SK-N-SH treated with all-trans-retinoic acid at 6 μM for 48 hours (cell line): ENCODE data around the gene RRN3.

Experiments
- ARNTL ChIP-seq: fragments of 450-650 bp; formaldehyde crosslinking; IDR thresholded peaks from 2 replicates; pipeline ENCODE4 v1.5.0; 2020; ENCODE audit warnings: low read depth, mild to moderate bottlenecking, moderate library complexity, borderline replicate concordance
- BACH2 ChIP-seq: fragments of 250-450 bp; sonication (Bioruptor Pico); IDR thresholded peaks from 2 replicates; pipeline ENCODE4 v1.9.0; 2021; ENCODE audit warnings: mild to moderate bottlenecking, borderline replicate concordance
- ISL1 ChIP-seq: fragments of 250-450 bp; sonication (Bioruptor Pico); IDR thresholded peaks from 2 replicates; pipeline ENCODE4 v2.1.2; 2022; ENCODE audit warnings: mild to moderate bottlenecking, moderate library complexity
- TF ChIP-seq, protein P1 (sequence below): fragments of 250-450 bp; sonication (Bioruptor Pico); IDR thresholded peaks from 2 replicates; pipeline ENCODE4 v1.8.0; 2020; ENCODE audit warnings: mild to moderate bottlenecking, moderate library complexity, borderline replicate concordance

DNA sequence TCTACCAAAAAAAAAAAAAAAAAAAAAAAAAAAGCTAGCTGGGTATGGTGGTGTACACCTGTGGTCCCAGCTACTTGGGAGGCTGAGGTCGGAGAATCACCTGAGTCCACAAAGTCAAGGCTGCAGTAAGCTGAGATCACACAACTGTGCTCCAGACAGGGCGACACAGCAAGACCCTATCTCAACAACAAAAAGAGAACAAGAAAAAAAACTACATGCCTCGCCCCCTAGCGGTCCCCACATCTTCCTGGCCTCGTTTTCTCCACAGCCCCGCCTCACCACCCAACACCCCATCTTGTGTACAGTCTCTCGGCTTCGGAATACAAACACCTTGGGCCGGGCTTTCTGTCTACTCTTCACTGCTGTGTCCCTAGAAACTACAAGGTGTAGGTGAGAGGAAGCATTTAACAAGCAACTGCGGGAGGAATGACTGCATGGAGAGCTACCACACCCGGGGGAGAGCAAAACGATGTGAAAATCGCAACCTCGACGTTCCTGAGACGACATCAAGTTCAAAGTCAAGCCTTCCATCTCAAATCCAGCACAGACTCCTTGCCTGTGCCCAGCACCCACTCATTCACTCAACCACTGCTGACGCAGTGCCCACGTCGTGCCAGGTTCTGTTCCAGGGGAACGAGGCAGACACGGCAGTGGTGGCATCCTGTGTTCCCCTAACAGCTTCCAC, 47.2 kb downstream of the RRN3 start:
- TF ChIP-seq ISL1 (CRISPR knock-in tag) (no peak), ARNTL (CRISPR knock-in tag) (no peak), BACH2 (CRISPR knock-in tag) (no peak)
- TF ChIP-seq, protein P1, sequence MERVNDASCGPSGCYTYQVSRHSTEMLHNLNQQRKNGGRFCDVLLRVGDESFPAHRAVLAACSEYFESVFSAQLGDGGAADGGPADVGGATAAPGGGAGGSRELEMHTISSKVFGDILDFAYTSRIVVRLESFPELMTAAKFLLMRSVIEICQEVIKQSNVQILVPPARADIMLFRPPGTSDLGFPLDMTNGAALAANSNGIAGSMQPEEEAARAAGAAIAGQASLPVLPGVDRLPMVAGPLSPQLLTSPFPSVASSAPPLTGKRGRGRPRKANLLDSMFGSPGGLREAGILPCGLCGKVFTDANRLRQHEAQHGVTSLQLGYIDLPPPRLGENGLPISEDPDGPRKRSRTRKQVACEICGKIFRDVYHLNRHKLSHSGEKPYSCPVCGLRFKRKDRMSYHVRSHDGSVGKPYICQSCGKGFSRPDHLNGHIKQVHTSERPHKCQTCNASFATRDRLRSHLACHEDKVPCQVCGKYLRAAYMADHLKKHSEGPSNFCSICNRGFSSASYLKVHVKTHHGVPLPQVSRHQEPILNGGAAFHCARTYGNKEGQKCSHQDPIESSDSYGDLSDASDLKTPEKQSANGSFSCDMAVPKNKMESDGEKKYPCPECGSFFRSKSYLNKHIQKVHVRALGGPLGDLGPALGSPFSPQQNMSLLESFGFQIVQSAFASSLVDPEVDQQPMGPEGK (CRISPR knock-in tag), result no peak
